Measurements from ENCODE around the gene TCF7L2. TPM values are rescaled to one million over a fixed set of nuclear protein-coding genes. Genes with fewer than 3 reads are reported as not detected.
A peak's percentile ranks its signal among the peaks of the same experiment; 100 is the strongest.

TCF7L2 gene
- total RNA-seq, 4 donors from 2014 or later, result 12.7 to 59.9 (median 16.1) TPM

DNA sequence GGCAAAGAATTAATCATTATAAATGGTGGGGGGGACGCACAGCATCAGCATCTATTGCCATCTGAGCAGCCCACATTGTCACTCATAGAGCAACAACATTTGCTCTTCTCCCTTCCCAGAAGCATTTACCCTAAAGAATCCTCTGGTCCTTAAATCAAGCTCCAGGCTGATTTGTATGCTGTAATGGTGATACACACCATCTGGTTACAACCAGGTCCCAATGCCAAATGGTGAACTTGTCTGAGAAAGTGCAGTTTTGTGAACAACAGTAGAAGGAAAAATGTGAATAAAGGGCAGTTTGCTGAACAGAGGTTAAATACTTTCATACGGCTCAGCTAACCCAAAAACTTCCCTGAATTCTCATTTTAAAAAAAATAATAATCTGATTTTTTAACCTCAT lies 38.8 kb upstream of the TCF7L2 start:
- TF ChIP-seq, protein P1, sequence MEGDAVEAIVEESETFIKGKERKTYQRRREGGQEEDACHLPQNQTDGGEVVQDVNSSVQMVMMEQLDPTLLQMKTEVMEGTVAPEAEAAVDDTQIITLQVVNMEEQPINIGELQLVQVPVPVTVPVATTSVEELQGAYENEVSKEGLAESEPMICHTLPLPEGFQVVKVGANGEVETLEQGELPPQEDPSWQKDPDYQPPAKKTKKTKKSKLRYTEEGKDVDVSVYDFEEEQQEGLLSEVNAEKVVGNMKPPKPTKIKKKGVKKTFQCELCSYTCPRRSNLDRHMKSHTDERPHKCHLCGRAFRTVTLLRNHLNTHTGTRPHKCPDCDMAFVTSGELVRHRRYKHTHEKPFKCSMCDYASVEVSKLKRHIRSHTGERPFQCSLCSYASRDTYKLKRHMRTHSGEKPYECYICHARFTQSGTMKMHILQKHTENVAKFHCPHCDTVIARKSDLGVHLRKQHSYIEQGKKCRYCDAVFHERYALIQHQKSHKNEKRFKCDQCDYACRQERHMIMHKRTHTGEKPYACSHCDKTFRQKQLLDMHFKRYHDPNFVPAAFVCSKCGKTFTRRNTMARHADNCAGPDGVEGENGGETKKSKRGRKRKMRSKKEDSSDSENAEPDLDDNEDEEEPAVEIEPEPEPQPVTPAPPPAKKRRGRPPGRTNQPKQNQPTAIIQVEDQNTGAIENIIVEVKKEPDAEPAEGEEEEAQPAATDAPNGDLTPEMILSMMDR (IDR thresholded peaks at IDR 0.05), result no peak
- no peak for TF ChIP-seq POLR2A (IDR thresholded peaks at IDR 0.05)
- Histone ChIP-seq H3K9me3 (no peaks in the 10 kb centered on the region), H3K36me3 (no peaks in the 10 kb centered on the region), H3K27me3 (no peaks in the 10 kb centered on the region), H3K4me3 (no peak overlapping the region), H3K27ac (peak overlapping the region; percentile 69 to 74), H3K4me1 (peaks cover 0 to 4% of the 10 kb centered on the region in 2 donors)
- intact Hi-C loops (cut with DNase I; ENCODE audit: low total_unique reads), result no loop called here
- DNase-seq, result no peak

DNA sequence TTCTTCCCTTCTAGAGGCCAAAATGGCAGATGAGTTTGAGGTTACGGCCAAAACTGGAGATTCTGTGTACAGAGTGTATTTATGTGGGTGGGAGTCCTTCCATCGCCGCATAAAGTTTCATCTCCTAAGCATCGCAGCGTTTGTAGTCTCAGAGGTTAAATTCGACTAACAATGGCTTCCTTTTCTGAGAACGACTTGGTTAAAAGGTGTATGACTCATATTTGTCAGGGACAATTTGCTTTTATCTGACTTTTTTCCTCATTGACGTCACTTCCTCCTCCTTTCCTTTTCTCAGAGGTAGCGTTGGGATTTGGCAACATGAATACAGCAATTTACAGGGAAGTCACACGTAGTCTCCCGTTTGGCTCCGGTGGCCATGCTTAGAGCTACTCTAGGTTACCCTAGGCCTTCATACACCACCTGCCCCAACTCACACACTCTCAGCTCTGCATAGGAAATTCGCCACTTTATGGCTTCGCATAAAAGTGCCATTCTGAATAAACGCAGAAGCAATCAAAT lies 37.6 kb upstream of the TCF7L2 start:
- Histone ChIP-seq H3K36me3 (no peaks in the 10 kb centered on the region), H3K27ac (peak overlapping the region; percentile 69 to 74), H3K27me3 (no peaks in the 10 kb centered on the region), H3K4me1 (peaks cover 0 to 4% of the 10 kb centered on the region in 2 donors), H3K9me3 (no peaks in the 10 kb centered on the region), H3K4me3 (no peak overlapping the region)
- intact Hi-C loops (cut with DNase I; ENCODE audit: low total_unique reads), result no loop called here
- TF ChIP-seq POLR2A (IDR thresholded peaks at IDR 0.05), result no peak
- TF ChIP-seq, protein P1 (IDR thresholded peaks at IDR 0.05), result no peak
- peak; percentile 49 to 53 for DNase-seq

DNA sequence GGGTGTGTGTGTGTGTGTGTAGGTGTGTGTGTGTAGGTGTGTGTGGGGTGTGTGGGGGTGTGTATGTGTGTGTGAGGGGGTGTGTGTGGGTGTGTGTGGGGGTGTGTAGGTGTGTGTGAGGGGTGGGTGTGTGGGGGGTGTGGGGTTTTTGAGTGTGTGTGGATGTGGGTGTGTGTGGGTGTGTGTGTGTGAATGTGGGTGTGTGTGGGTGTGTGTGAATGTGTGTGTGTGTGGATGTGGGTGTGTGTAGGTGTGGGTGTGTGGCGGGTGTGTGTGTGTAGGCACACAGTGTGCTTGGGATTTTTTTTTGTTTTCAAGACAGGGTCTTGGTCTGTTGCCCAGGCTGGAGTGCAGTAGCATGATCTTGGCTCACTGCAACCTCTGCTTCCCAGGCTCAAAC lies 36.8 kb upstream of the TCF7L2 start:
- TF ChIP-seq, protein P1 (IDR thresholded peaks at IDR 0.05), result no peak
- no peak for TF ChIP-seq POLR2A (IDR thresholded peaks at IDR 0.05)
- Histone ChIP-seq H3K27me3 (no peaks in the 10 kb centered on the region), H3K27ac (no peak overlapping the region), H3K9me3 (no peaks in the 10 kb centered on the region), H3K36me3 (no peaks in the 10 kb centered on the region), H3K4me1 (peaks cover 0 to 4% of the 10 kb centered on the region in 2 donors), H3K4me3 (no peak overlapping the region)
- no peak for DNase-seq
- intact Hi-C loops (cut with DNase I; ENCODE audit: low total_unique reads), result no loop called here

DNA sequence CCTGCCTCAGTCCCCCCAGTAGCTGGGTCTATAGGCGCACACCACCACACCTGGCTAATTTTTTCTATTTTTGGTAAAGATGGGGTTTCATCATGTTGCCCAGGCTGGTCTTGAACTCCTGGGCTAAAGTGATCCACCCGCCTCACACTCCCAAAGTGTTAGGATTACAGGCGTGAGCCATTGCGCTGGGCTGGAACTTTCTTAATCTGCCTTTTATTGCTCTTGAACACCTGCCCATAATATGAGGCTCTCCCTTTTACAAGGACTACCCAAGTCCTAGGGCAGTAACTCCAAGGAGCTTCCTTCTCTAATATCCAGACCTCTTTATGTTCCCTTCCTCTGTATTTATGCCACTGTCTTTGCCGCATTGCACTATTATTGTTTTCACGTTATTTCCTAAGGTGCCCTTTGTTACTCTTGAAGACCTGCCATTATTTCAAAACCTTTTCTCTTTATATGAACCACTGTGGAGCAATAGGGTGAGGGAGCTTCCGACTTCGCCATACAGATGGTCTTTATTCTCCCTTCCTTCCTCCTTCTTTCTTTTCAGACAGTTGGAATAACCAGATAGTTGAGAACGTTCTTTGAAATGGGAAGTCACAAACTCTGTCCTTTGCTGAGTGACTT lies 36.3 kb upstream of the TCF7L2 start:
- no peaks in the 10 kb centered on the region for H3K9me3 ChIP-seq
- no peak for TF ChIP-seq POLR2A (IDR thresholded peaks at IDR 0.05)
- TF ChIP-seq, protein P1 (IDR thresholded peaks at IDR 0.05), result no peak
- H3K4me1 ChIP-seq, result peaks cover 0 to 4% of the 10 kb centered on the region in 2 donors
- H3K27ac ChIP-seq, result no peak overlapping the region
- DNase-seq, result no peak
- intact Hi-C loops (cut with DNase I; ENCODE audit: low total_unique reads), result no loop called here
- H3K4me3 ChIP-seq, result no peak overlapping the region
- no peaks in the 10 kb centered on the region for H3K36me3 ChIP-seq
- no peaks in the 10 kb centered on the region for H3K27me3 ChIP-seq

DNA sequence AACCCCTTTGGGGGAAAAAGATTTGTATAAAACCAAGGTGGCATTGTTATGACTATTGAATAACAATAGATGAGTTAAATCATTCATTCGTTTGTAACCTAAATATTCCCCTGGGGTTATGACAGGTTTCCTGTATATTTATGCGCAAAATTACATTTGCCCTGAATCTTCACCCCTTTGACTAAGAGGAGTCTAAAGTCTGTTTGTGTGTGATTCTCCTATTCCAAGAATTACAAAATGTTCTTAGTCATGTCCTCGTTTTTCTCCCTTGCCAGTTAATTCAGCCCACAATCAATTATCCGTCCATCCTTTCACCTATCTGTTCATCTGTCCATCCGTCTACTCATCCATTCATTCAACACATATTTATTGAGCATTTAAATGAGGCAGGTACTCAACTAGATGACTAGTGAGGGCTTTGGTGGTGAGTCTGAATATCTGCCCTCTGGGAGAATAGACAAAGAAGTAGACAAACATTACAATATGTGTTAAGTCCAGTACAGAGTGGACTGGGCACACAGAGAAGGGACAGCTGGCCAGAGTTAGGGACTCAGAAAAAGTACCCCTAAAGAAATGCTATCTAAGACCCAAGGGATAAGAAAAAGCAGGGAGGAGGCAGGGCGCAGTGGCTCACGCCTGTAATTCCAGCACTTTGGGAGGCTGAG lies 35.6 kb upstream of the TCF7L2 start:
- H3K4me3 ChIP-seq, result no peak overlapping the region
- no peaks in the 10 kb centered on the region for H3K27me3 ChIP-seq
- TF ChIP-seq POLR2A (IDR thresholded peaks at IDR 0.05), result no peak
- TF ChIP-seq, protein P1 (IDR thresholded peaks at IDR 0.05), result no peak
- DNase-seq, result no peak
- H3K4me1 ChIP-seq, result peaks cover 0 to 4% of the 10 kb centered on the region in 2 donors
- intact Hi-C loops (cut with DNase I; ENCODE audit: low total_unique reads), result no loop called here
- no peak overlapping the region for H3K27ac ChIP-seq
- H3K36me3 ChIP-seq, result no peaks in the 10 kb centered on the region
- H3K9me3 ChIP-seq, result no peaks in the 10 kb centered on the region
